Muscle of arm (tissue), 12 donors: ENCODE measurements around the gene S1PR3. TPM values are rescaled to one million over a fixed set of nuclear protein-coding genes. Genes with fewer than 3 reads are reported as not detected.
A peak's percentile ranks its signal among the peaks of the same experiment; 100 is the strongest.

Experiments used
- DNase-seq: peaks from one replicate; pipeline ENCODE4 v3.0.0-alpha.2; 2013
- polyA plus RNA-seq, 12 donors: library from polyadenylated mRNA; unstranded; fragments of 120-200 nt; gene quantifications; one replicate each; pipeline ENCODE4 v1.2.1, GENCODE V29; 2013; ENCODE audit not compliant: insufficient read length in 12 of 12

The S1PR3 gene
- polyA plus RNA-seq, 12 donors, result 18.7 to 39.6 (median 29.1) TPM; not detected in 1

GRCh38 chr9:89032173-89032572, 40.9 kb downstream of the S1PR3 start:
- DNase-seq, result no peak

GRCh38 chr9:89032661-89033060, 41.4 kb downstream of the S1PR3 start:
- DNase-seq, result no peak

GRCh38 chr9:89036383-89036782, 45.1 kb downstream of the S1PR3 start:
- DNase-seq, result no peak

GRCh38 chr9:89036891-89037290, 45.6 kb downstream of the S1PR3 start:
- no peak for DNase-seq

GRCh38 chr9:89037346-89037745, 46.1 kb downstream of the S1PR3 start:
- no peak for DNase-seq

GRCh38 chr9:89037891-89038290, 46.6 kb downstream of the S1PR3 start:
- DNase-seq, result no peak

- peak; percentile 43 for DNase-seq
Measured at GRCh38 chr9:89038382-89039103, 47.3 kb downstream of the S1PR3 start.

GRCh38 chr9:89039104-89039465, 47.8 kb downstream of the S1PR3 start:
- DNase-seq, result no peak

- DNase-seq, result no peak
Measured at GRCh38 chr9:89039664-89040063, 48.4 kb downstream of the S1PR3 start.

GRCh38 chr9:89042984-89043383, 51.7 kb downstream of the S1PR3 start:
- DNase-seq, result no peak

GRCh38 chr9:89044104-89044503, 52.8 kb downstream of the S1PR3 start:
- DNase-seq, result no peak

- DNase-seq, result no peak
Measured at GRCh38 chr9:89044881-89045280, 53.6 kb downstream of the S1PR3 start.

- DNase-seq, result peak; percentile 25
Measured at GRCh38 chr9:89046832-89047231, 55.6 kb downstream of the S1PR3 start.

- no peak for DNase-seq
Measured at GRCh38 chr9:89047667-89048066, 56.4 kb downstream of the S1PR3 start.

- no peak for DNase-seq
Measured at GRCh38 chr9:89048616-89049015, 57.3 kb downstream of the S1PR3 start.

GRCh38 chr9:89049646-89050045, 58.4 kb downstream of the S1PR3 start:
- no peak for DNase-seq

- DNase-seq, result no peak
Measured at GRCh38 chr9:89051421-89052025, 60.3 kb downstream of the S1PR3 start.

- no peak for DNase-seq
Measured at GRCh38 chr9:89052470-89053097, 61.3 kb downstream of the S1PR3 start.

- no peak for DNase-seq
Measured at GRCh38 chr9:89053301-89053700, 62.0 kb downstream of the S1PR3 start.
